HAP-1 (cell line): ENCODE measurements around the gene TRIP10.

Source experiments
- DNase-seq, 2 experiments: peaks; one replicate each; pipeline ENCODE4 v3.0.0-alpha.2; 2016 to 2020; ENCODE audit warnings: low spot score in 2 of 2
- H3K27me3 ChIP-seq: fragments of 250-450 bp; sonication (Bioruptor Pico); 2 replicates; pipeline ENCODE4 v1.5.1; 2020; ENCODE audit warnings: low read depth, mild to moderate bottlenecking, moderate library complexity
- H3K36me3 ChIP-seq: fragments of 250-450 bp; sonication (Bioruptor Pico); replicated peaks from 2 replicates; pipeline ENCODE4 v1.5.1; 2020; ENCODE audit warnings: mild to moderate bottlenecking
- H3K4me1 ChIP-seq: fragments of 250-450 bp; sonication (Bioruptor Pico); 2 replicates; pipeline ENCODE4 v1.5.1; 2020; ENCODE audit warnings: mild to moderate bottlenecking
- H3K4me3 ChIP-seq: fragments of 250-450 bp; sonication (Bioruptor Pico); 2 replicates; pipeline ENCODE4 v1.5.1; 2020; ENCODE audit warnings: mild to moderate bottlenecking, moderate library complexity
- H3K9me3 ChIP-seq: fragments of 250-450 bp; sonication (Bioruptor Pico); 2 replicates; pipeline ENCODE4 v1.5.1; 2020; ENCODE audit warnings: mild to moderate bottlenecking, moderate library complexity
- in situ Hi-C: fragments of 300-500 bp; cut with MboI; formaldehyde crosslinking; loops from 3 replicates; pipeline ENCODE4 v1.14.3; 2020; ENCODE audit warnings: low sequenced_read_pairs, inconsistent platforms, mixed read lengths

Gene TRIP10

GRCh38 chr19:6716610-6716970 is 22.9 kb upstream of the TRIP10 start:
- peaks cover 6% of the 10 kb centered on the region for H3K4me1 ChIP-seq
- no peaks in the 10 kb centered on the region for H3K27me3 ChIP-seq
- in situ Hi-C loops, result no loop called here
- H3K36me3 ChIP-seq, result no peaks in the 10 kb centered on the region
- no peaks in the 10 kb centered on the region for H3K9me3 ChIP-seq
- no peak overlapping the region for H3K4me3 ChIP-seq
- peak; percentile 46 to 51 for DNase-seq

GRCh38 chr19:6717036-6717435 is 22.4 kb upstream of the TRIP10 start:
- Histone ChIP-seq H3K4me3 (no peak overlapping the region), H3K9me3 (no peaks in the 10 kb centered on the region), H3K36me3 (no peaks in the 10 kb centered on the region), H3K27me3 (no peaks in the 10 kb centered on the region), H3K4me1 (peaks cover 6% of the 10 kb centered on the region)
- in situ Hi-C loops, result no loop called here
- DNase-seq, result peak in 1 of 2 experiments; percentile 38

- no peak for DNase-seq
- no peaks in the 10 kb centered on the region for H3K9me3 ChIP-seq
- H3K4me3 ChIP-seq, result no peak overlapping the region
- no peaks in the 10 kb centered on the region for H3K27me3 ChIP-seq
- H3K4me1 ChIP-seq, result peaks cover 6% of the 10 kb centered on the region
- in situ Hi-C loops, result no loop called here
- no peaks in the 10 kb centered on the region for H3K36me3 ChIP-seq
Measured at GRCh38 chr19:6717441-6717971, 22.0 kb upstream of the TRIP10 start.

- in situ Hi-C loops, result no loop called here
- no peaks in the 10 kb centered on the region for H3K27me3 ChIP-seq
- peak in 1 of 2 experiments; percentile 22 for DNase-seq
- H3K9me3 ChIP-seq, result no peaks in the 10 kb centered on the region
- H3K36me3 ChIP-seq, result no peaks in the 10 kb centered on the region
- no peak overlapping the region for H3K4me3 ChIP-seq
- H3K4me1 ChIP-seq, result peaks cover 6% of the 10 kb centered on the region
Measured at GRCh38 chr19:6718111-6718740, 21.3 kb upstream of the TRIP10 start.

GRCh38 chr19:6718741-6719539 is 20.5 kb upstream of the TRIP10 start:
- Histone ChIP-seq H3K9me3 (no peaks in the 10 kb centered on the region), H3K4me1 (peaks cover 6% of the 10 kb centered on the region), H3K36me3 (no peaks in the 10 kb centered on the region), H3K27me3 (no peaks in the 10 kb centered on the region), H3K4me3 (no peak overlapping the region)
- peak in 1 of 2 experiments; percentile 79 for DNase-seq
- in situ Hi-C loops, result no loop called here

GRCh38 chr19:6719540-6719861 is 20.0 kb upstream of the TRIP10 start:
- no peaks in the 10 kb centered on the region for H3K27me3 ChIP-seq
- H3K4me3 ChIP-seq, result no peak overlapping the region
- H3K4me1 ChIP-seq, result peaks cover 6% of the 10 kb centered on the region
- no peaks in the 10 kb centered on the region for H3K9me3 ChIP-seq
- no peaks in the 10 kb centered on the region for H3K36me3 ChIP-seq
- no peak for DNase-seq
- in situ Hi-C loops, result no loop called here

GRCh38 chr19:6719992-6720368 is 19.5 kb upstream of the TRIP10 start:
- H3K36me3 ChIP-seq, result no peaks in the 10 kb centered on the region
- no peak for DNase-seq
- H3K27me3 ChIP-seq, result no peaks in the 10 kb centered on the region
- H3K4me1 ChIP-seq, result peaks cover 6% of the 10 kb centered on the region
- in situ Hi-C loops, result no loop called here
- no peak overlapping the region for H3K4me3 ChIP-seq
- H3K9me3 ChIP-seq, result no peaks in the 10 kb centered on the region

GRCh38 chr19:6720369-6721137 is 18.9 kb upstream of the TRIP10 start, which contains the start of gene C3:
C3 (minus strand) TSS chr19:6720650; CDS start chr19:6720589, 61 bp downstream.
- Histone ChIP-seq H3K4me1 (peaks cover 6% of the 10 kb centered on the region), H3K9me3 (no peaks in the 10 kb centered on the region), H3K27me3 (no peaks in the 10 kb centered on the region), H3K36me3 (no peaks in the 10 kb centered on the region), H3K4me3 (no peak within 1 kb of the TSS)
- no peak for DNase-seq
- in situ Hi-C loops, result no loop called here

- in situ Hi-C loops, result no loop called here
- Histone ChIP-seq H3K9me3 (no peaks in the 10 kb centered on the region), H3K27me3 (no peaks in the 10 kb centered on the region), H3K4me1 (peaks cover 6% of the 10 kb centered on the region), H3K36me3 (no peaks in the 10 kb centered on the region), H3K4me3 (no peak overlapping the region)
- DNase-seq, result no peak
Measured at GRCh38 chr19:6721138-6721474, 18.4 kb upstream of the TRIP10 start.

GRCh38 chr19:6721773-6722172 is 17.7 kb upstream of the TRIP10 start:
- no peaks in the 10 kb centered on the region for H3K36me3 ChIP-seq
- DNase-seq, result no peak
- no peaks in the 10 kb centered on the region for H3K9me3 ChIP-seq
- no peaks in the 10 kb centered on the region for H3K4me1 ChIP-seq
- in situ Hi-C loops, result no loop called here
- no peaks in the 10 kb centered on the region for H3K27me3 ChIP-seq
- H3K4me3 ChIP-seq, result no peak overlapping the region

GRCh38 chr19:6723108-6723618 is 16.3 kb upstream of the TRIP10 start:
- no peaks in the 10 kb centered on the region for H3K9me3 ChIP-seq
- H3K4me3 ChIP-seq, result no peak overlapping the region
- no peaks in the 10 kb centered on the region for H3K27me3 ChIP-seq
- H3K4me1 ChIP-seq, result no peaks in the 10 kb centered on the region
- H3K36me3 ChIP-seq, result no peaks in the 10 kb centered on the region
- no peak for DNase-seq
- in situ Hi-C loops, result no loop called here

GRCh38 chr19:6723738-6724137 is 15.7 kb upstream of the TRIP10 start:
- Histone ChIP-seq H3K4me3 (no peak overlapping the region), H3K36me3 (no peaks in the 10 kb centered on the region), H3K4me1 (no peaks in the 10 kb centered on the region), H3K9me3 (no peaks in the 10 kb centered on the region), H3K27me3 (no peaks in the 10 kb centered on the region)
- no peak for DNase-seq
- in situ Hi-C loops, result no loop called here

- DNase-seq, result no peak
- Histone ChIP-seq H3K4me1 (no peaks in the 10 kb centered on the region), H3K27me3 (no peaks in the 10 kb centered on the region), H3K36me3 (no peaks in the 10 kb centered on the region; the same call in 1 of the 2 replicates), H3K4me3 (no peak overlapping the region), H3K9me3 (no peaks in the 10 kb centered on the region)
- in situ Hi-C loops, result no loop called here
Measured at GRCh38 chr19:6724631-6725492, 14.6 kb upstream of the TRIP10 start.
